ENCODE data around the gene VSTM4. TPM values are rescaled to one million over a fixed set of nuclear protein-coding genes. Genes with fewer than 3 reads are reported as not detected.

The VSTM4 gene
- total RNA-seq, 4 donors from 2014 or later = 11.8 to 26.2 (median 19.7) TPM

GRCh38 chr10:49037187-49037586, 78.1 kb downstream of the VSTM4 start:
- ATAC-seq (ENCODE audit: low FRiP score) (no peak), DNase-seq (ENCODE audit: low spot score) (no peak)
- TF ChIP-seq CTCF (IDR thresholded peaks at IDR 0.05) = no peak

GRCh38 chr10:49036638-49037037, 78.7 kb downstream of the VSTM4 start:
- ATAC-seq (ENCODE audit: low FRiP score) (no peak), DNase-seq (ENCODE audit: low spot score) (no peak)
- TF ChIP-seq CTCF (IDR thresholded peaks at IDR 0.05) = no peak

GRCh38 chr10:49035920-49036319, 79.4 kb downstream of the VSTM4 start:
- ATAC-seq (ENCODE audit: low FRiP score) = no peak
- no peak for TF ChIP-seq CTCF (IDR thresholded peaks at IDR 0.05)
- no peak for DNase-seq (ENCODE audit: low spot score)

GRCh38 chr10:49034925-49035324, 80.4 kb downstream of the VSTM4 start:
- DNase-seq (ENCODE audit: low spot score) = no peak
- no peak for TF ChIP-seq CTCF (IDR thresholded peaks at IDR 0.05)
- no peak for ATAC-seq (ENCODE audit: low FRiP score)

GRCh38 chr10:49033939-49034338, 81.4 kb downstream of the VSTM4 start:
- DNase-seq (ENCODE audit: low spot score) (no peak), ATAC-seq (ENCODE audit: low FRiP score) (no peak)
- TF ChIP-seq CTCF (IDR thresholded peaks at IDR 0.05) = no peak

- TF ChIP-seq CTCF (IDR thresholded peaks at IDR 0.05) = no peak
- DNase-seq (ENCODE audit: low spot score) (no peak), ATAC-seq (ENCODE audit: low FRiP score) (no peak)
Observed at GRCh38 chr10:49029666-49030065, 85.7 kb downstream of the VSTM4 start.

GRCh38 chr10:49028639-49029038, 86.7 kb downstream of the VSTM4 start:
- no peak for TF ChIP-seq CTCF (IDR thresholded peaks at IDR 0.05)
- DNase-seq (ENCODE audit: low spot score) = no peak
- no peak for ATAC-seq (ENCODE audit: low FRiP score)

Measured in omental fat pad (tissue), 4 donors.